GM18520 (cell line): ENCODE measurements around the gene NMB.

Experiments
- ATAC-seq: cut with Tn5 transposase; IDR thresholded peaks from one replicate; pipeline ENCODE4 v1.9.1; 2021; ENCODE audit not compliant: unreplicated experiment

Gene NMB

GRCh38 chr15:84620626-84621025 is 37.4 kb downstream of the NMB start:
- no peak for ATAC-seq

GRCh38 chr15:84616235-84616634 is 41.8 kb downstream of the NMB start:
- no peak for ATAC-seq

GRCh38 chr15:84611631-84612030 is 46.4 kb downstream of the NMB start:
- no peak for ATAC-seq

- ATAC-seq = no peak
Observed at GRCh38 chr15:84609818-84610525, 48.0 kb downstream of the NMB start.

- no peak for ATAC-seq
Observed at GRCh38 chr15:84608707-84609284, 49.2 kb downstream of the NMB start.

- ATAC-seq = no peak
Observed at GRCh38 chr15:84606653-84607120, 51.3 kb downstream of the NMB start.

- ATAC-seq = no peak
Observed at GRCh38 chr15:84605554-84605882, 52.5 kb downstream of the NMB start.
